Endothelial cell of umbilical vein (primary cell): ENCODE results near the gene SULT4A1. TPM values are rescaled to one million over a fixed set of nuclear protein-coding genes. Genes with fewer than 3 reads are reported as not detected.

Experiments used
- BruUV-seq: library from RNA; stranded (reverse); fragments of 400-500 nt; replicated peaks from 2 replicates; lab custom pipeline; 2021; lab: Mats Ljungman, UMichigan
- CTCF ChIA-PET: fragments of 300-600, 350-600 bp; sonication (Branson Sonifier 250); formaldehyde crosslinking; loops from one replicate; lab custom pipeline; 2021; ENCODE audit warnings: antibody characterized with exemption, inconsistent platforms; lab: Charles Lee
- POLR2A ChIA-PET: fragments of 300-600, 350-600 bp; sonication (Branson Sonifier 250); formaldehyde crosslinking; loops from one replicate; lab custom pipeline; 2021; ENCODE audit warnings: antibody characterized with exemption, inconsistent platforms; lab: Charles Lee
- DNase-seq: peaks from one replicate; pipeline ENCODE4 v3.0.0-alpha.2; 2011; ENCODE audit warnings: low read depth, low spot score
- FAIRE-seq: peaks from 2 replicates; lab custom pipeline; 2011; peaks lifted over from hg19 to GRCh38; lab: Jason Lieb, UNC
- H2AFZ ChIP-seq: 2 replicates; pipeline ENCODE4 v1.6.0; 2012; ENCODE audit warnings: low read depth, low read length, control low read depth, inconsistent platforms
- H3K27ac ChIP-seq: 2 replicates; pipeline ENCODE4 v1.5.1; 2011; ENCODE audit warnings: low read depth, mild to moderate bottlenecking, control low read depth, low read length, moderate library complexity; ENCODE audit not compliant: insufficient read depth
- H3K27me3 ChIP-seq, 2 experiments: 2 replicates each; pipeline versions ENCODE4 v1.6.0 to v1.6.1; 2011; ENCODE audit warnings: low read length in 2 of 2, mixed read lengths in 1 of 2; ENCODE audit not compliant: control insufficient read depth in 2 of 2, insufficient read depth in 2 of 2
- H3K36me3 ChIP-seq, 2 experiments: 2 replicates in 1 of 2; 3 replicates in 1 of 2; pipeline ENCODE4 v1.5.1; 2011; ENCODE audit warnings: low read length in 2 of 2, mild to moderate bottlenecking in 1 of 2, moderate library complexity in 1 of 2; ENCODE audit not compliant: control insufficient read depth in 2 of 2, insufficient read depth in 2 of 2; ENCODE audit errors: extremely low read depth in 1 of 2
- H3K4me1 ChIP-seq: 3 replicates; pipeline ENCODE4 v1.5.1; 2011; ENCODE audit warnings: mild to moderate bottlenecking, low read length; ENCODE audit not compliant: control insufficient read depth, insufficient read depth; ENCODE audit errors: extremely low read depth
- H3K4me2 ChIP-seq: 2 replicates; pipeline ENCODE4 v1.6.1; 2011; ENCODE audit warnings: low read length, control low read depth, mixed read lengths; ENCODE audit not compliant: insufficient read depth
- H3K4me3 ChIP-seq, 3 experiments: fragments of 200-600 bp in 1 of 3; sonication (generic), shearing (Covaris generic) in 1 of 3; replicated peaks in 1 of 3; 2 replicates each; pipeline ENCODE4 v1.5.1; 2011 to 2016; ENCODE audit warnings: control low read depth in 3 of 3, low read length in 3 of 3, mild to moderate bottlenecking in 2 of 3, inconsistent platforms in 1 of 3, low read depth in 1 of 3, moderate library complexity in 1 of 3; ENCODE audit not compliant: insufficient read depth in 1 of 3
- H3K79me2 ChIP-seq: 2 replicates; pipeline ENCODE4 v1.6.0; 2012; ENCODE audit warnings: low read length, inconsistent platforms; ENCODE audit not compliant: control insufficient read depth, insufficient read depth
- H3K9ac ChIP-seq: replicated peaks from 2 replicates; pipeline ENCODE3; 2011; ENCODE audit warnings: low read length, control low read depth; ENCODE audit not compliant: insufficient read depth; ENCODE audit errors: extremely low read depth
- H3K9me1 ChIP-seq: replicated peaks from 3 replicates; pipeline ENCODE4 v1.6.0; 2011; ENCODE audit warnings: mild to moderate bottlenecking, low read length; ENCODE audit not compliant: control insufficient read depth, insufficient read depth; ENCODE audit errors: extremely low read depth
- H3K9me3 ChIP-seq: replicated peaks from 2 replicates; pipeline ENCODE4 v1.5.1; 2012; ENCODE audit warnings: low read length, inconsistent platforms; ENCODE audit not compliant: control insufficient read depth, insufficient read depth
- H4K20me1 ChIP-seq: replicated peaks from 2 replicates; pipeline ENCODE3; 2011; ENCODE audit warnings: mild to moderate bottlenecking, low read length; ENCODE audit not compliant: control insufficient read depth, insufficient read depth; ENCODE audit errors: extremely low read depth
- CTCF ChIP-seq, 2 donors: IDR thresholded peaks; 1 replicate in 1 of 2; 2 replicates in 1 of 2; pipeline ENCODE4 v1.5.1; 2011; ENCODE audit warnings: low read length in 2 of 2, mild to moderate bottlenecking in 2 of 2, moderate library complexity in 2 of 2, control low read depth in 1 of 2, inconsistent platforms in 1 of 2, low read depth in 1 of 2; ENCODE audit not compliant: insufficient read depth in 1 of 2; ENCODE audit errors: extremely low read depth in 1 of 2
- EZH2 ChIP-seq: IDR thresholded peaks from 2 replicates; pipeline ENCODE4 v1.6.1; 2012; ENCODE audit warnings: borderline replicate concordance, low read depth, mild to moderate bottlenecking, moderate library complexity, low read length, inconsistent platforms; ENCODE audit not compliant: severe bottlenecking
- FOS ChIP-seq: IDR thresholded peaks from 2 replicates; pipeline ENCODE4 v1.6.1; 2011; ENCODE audit warnings: mild to moderate bottlenecking, low read length, moderate library complexity, borderline replicate concordance; ENCODE audit not compliant: insufficient read depth
- GATA2 ChIP-seq: IDR thresholded peaks from 2 replicates; pipeline ENCODE4 v1.7.0; 2011; ENCODE audit warnings: low read depth, mild to moderate bottlenecking, moderate library complexity, mixed read lengths, low read length; ENCODE audit not compliant: insufficient read length, insufficient read depth
- JUN ChIP-seq: IDR thresholded peaks from 2 replicates; pipeline ENCODE4 v1.6.1; 2011; ENCODE audit warnings: borderline replicate concordance, low read depth; ENCODE audit not compliant: insufficient read length, insufficient read depth
- MAX ChIP-seq: IDR thresholded peaks from 2 replicates; pipeline ENCODE4 v1.6.1; 2011; ENCODE audit not compliant: insufficient read depth, insufficient read length
- MYC ChIP-seq: IDR thresholded peaks from one replicate; pipeline ENCODE4 v1.6.1; 2011; ENCODE audit warnings: mild to moderate bottlenecking, low read depth, low read length
- POLR2A ChIP-seq: IDR thresholded peaks from 2 replicates; pipeline ENCODE4 v1.6.1; 2012; ENCODE audit warnings: low read depth, mild to moderate bottlenecking, control low read depth, low read length
- POLR2AphosphoS5 ChIP-seq: IDR thresholded peaks from 2 replicates; pipeline ENCODE4 v1.6.1; 2012; ENCODE audit warnings: low read depth, mild to moderate bottlenecking, control low read depth, low read length, moderate library complexity; ENCODE audit not compliant: insufficient read depth
- dilution Hi-C: fragments of 300-500 bp; cut with MboI; formaldehyde crosslinking; loops from one replicate; pipeline ENCODE4 v1.15.0; 2019; ENCODE audit warnings: low sequenced_read_pairs; ENCODE audit not compliant: extremely low pct_ligation_motif_present
- intact Hi-C: fragments of 100-400 bp; cut with micrococcal nuclease; formaldehyde crosslinking; loops from one replicate; pipeline ENCODE4 v1.10.0; 2022
- polyA plus RNA-seq, 4 experiments: library from polyadenylated mRNA; depleted of rRNA in 3 of 4; stranded (reverse) in 3 of 4; unstranded in 1 of 4; fragments of >200 nt; gene quantifications; 2 replicates each; pipeline versions ENCODE4 v1.2.1 to v1.2.3, GENCODE V29; 2011 to 2012; ENCODE audit warnings: missing spikeins in 1 of 4
- total RNA-seq: library from RNA; stranded (reverse); gene quantifications from 2 replicates; pipeline ENCODE4 v1.2.3, GENCODE V29; 2021

Gene SULT4A1
- total and polyA plus RNA-seq, 2 donors (not counting 3 experiments of a cell fraction or from before 2014, with no cell fraction given), result 0.48 TPM; not detected in 1

GRCh38 chr22:43910178-43910695 is 47.9 kb upstream of the SULT4A1 start:
- CTCF ChIA-PET, result interaction anchor here (0.6 to 1.0 kb wide), 2 partner anchors 13 to 36 kb away, joined by 3 read pairs; partner anchors contain the start of gene PNPLA3

GRCh38 chr22:43909708-43910107 is 47.4 kb upstream of the SULT4A1 start:
- BruUV-seq, result no TSS peak
- Histone ChIP-seq H3K27ac (no peak overlapping the region), H3K27me3 (peaks cover 0 to 3% of the 10 kb centered on the region in 2 experiments), H2AFZ (no peak overlapping the region), H3K4me2 (no peak overlapping the region), H3K9ac (no peak overlapping the region), H4K20me1 (no peaks in the 10 kb centered on the region), H3K9me3 (no peaks in the 10 kb centered on the region), H3K9me1 (no peaks in the 10 kb centered on the region), H3K4me3 (no peak overlapping the region), H3K4me1 (no peaks in the 10 kb centered on the region), H3K36me3 (no peaks in the 10 kb centered on the region), H3K79me2 (no peaks in the 10 kb centered on the region)
- FAIRE-seq (no peak), DNase-seq (no peak)
- dilution Hi-C loops, result no loop called here
- ChIA-PET POLR2A (no interaction called here), CTCF (no interaction called here)
- TF ChIP-seq FOS (no peak), MAX (no peak), EZH2 (no peak), MYC (no peak), CTCF (IDR thresholded peaks at IDR 0.05; ENCODE audit: extremely low read depth in 1 of 2, insufficient read depth in 1 of 2, low read depth in 1 of 2, low read length in 2 of 2) (no peak), POLR2A (no peak), POLR2AphosphoS5 (no peak), JUN (no peak), GATA2 (no peak)
- intact Hi-C loops, result no loop called here

More at GRCh38 chr22:43910178-43910695, 47.9 kb upstream of the SULT4A1 start:
- Histone ChIP-seq H3K9ac (no peak overlapping the region), H3K36me3 (no peaks in the 10 kb centered on the region), H3K9me1 (no peaks in the 10 kb centered on the region), H3K4me2 (no peak overlapping the region), H4K20me1 (no peaks in the 10 kb centered on the region), H3K79me2 (no peaks in the 10 kb centered on the region), H3K9me3 (no peaks in the 10 kb centered on the region), H3K4me3 (no peak overlapping the region), H3K27ac (no peak overlapping the region), H3K4me1 (no peaks in the 10 kb centered on the region), H2AFZ (no peak overlapping the region), H3K27me3 (peaks cover 0 to 3% of the 10 kb centered on the region in 2 experiments)
- FAIRE-seq (no peak), DNase-seq (no peak)
- no TSS peak for BruUV-seq
- dilution Hi-C loops, result no loop called here
- no peak for TF ChIP-seq EZH2
- no peak for TF ChIP-seq GATA2
- no peak for TF ChIP-seq JUN
- no peak for TF ChIP-seq POLR2AphosphoS5
- intact Hi-C loops, result no loop called here
- POLR2A ChIA-PET, result no interaction called here
